HepG2 (cell line): ENCODE data around the gene B3GALNT2. TPM values are rescaled to one million over a fixed set of nuclear protein-coding genes. Genes with fewer than 3 reads are reported as not detected.

Source experiments
- ATAC-seq: fragments of 200-7000 bp; cut with Tn5 transposase; 3 replicates; pipeline ENCODE4 v1.9.1; 2020; ENCODE audit warnings: mild to moderate bottlenecking, moderate library complexity
- BruUV-seq: library from RNA; stranded (reverse); fragments of 400-500 nt; replicated peaks from 2 replicates; lab custom pipeline; 2021; lab: Mats Ljungman, UMichigan
- CTCF ChIA-PET: fragments of 300-600 bp; formaldehyde crosslinking; extraction: SDS; loops from one replicate; lab custom pipeline; 2021; ENCODE audit warnings: low total read pairs, inconsistent platforms, low intra/inter-chr PET ratio; lab: Yijun Ruan, JAX
- POLR2A ChIA-PET: fragments of 350-600 bp; sonication (Branson Sonifier 250); formaldehyde crosslinking; loops from one replicate; lab custom pipeline; 2020; ENCODE audit warnings: antibody characterized with exemption, inconsistent platforms; lab: Yijun Ruan, JAX
- DNase-seq: peaks from one replicate; pipeline ENCODE4 v3.0.0-alpha.2; 2015; ENCODE audit warnings: low spot score
- FAIRE-seq: peaks from 3 replicates; lab custom pipeline; 2011; peaks lifted over from hg19 to GRCh38; lab: Jason Lieb, UNC
- H2AFZ ChIP-seq: one replicate; pipeline ENCODE4 v1.6.1; 2011; ENCODE audit warnings: low read length, inconsistent platforms
- H3K27ac ChIP-seq: fragments of 300-600 bp; 3 replicates; pipeline ENCODE4 v1.8.0; 2011; ENCODE audit warnings: mixed run types, mild to moderate bottlenecking, mixed read lengths, low read length, inconsistent platforms; ENCODE audit not compliant: insufficient read depth; ENCODE audit errors: extremely low read length
- H3K27me3 ChIP-seq, 2 experiments: fragments of 200-600 bp in 1 of 2; 2 replicates in 1 of 2; 3 replicates in 1 of 2; pipeline versions ENCODE4 v1.6.0 to v1.8.0; 2011; ENCODE audit warnings: low read length in 2 of 2, mild to moderate bottlenecking in 2 of 2, moderate library complexity in 2 of 2, inconsistent platforms in 1 of 2; ENCODE audit not compliant: insufficient read depth in 2 of 2, control insufficient read depth in 1 of 2
- H3K36me3 ChIP-seq, 2 experiments: fragments of 200-600 bp in 1 of 2; replicated peaks in 1 of 2; 2 replicates in 1 of 2; 3 replicates in 1 of 2; pipeline versions ENCODE4 v1.5.1 to v1.8.0; 2011; ENCODE audit warnings: low read length in 2 of 2, inconsistent platforms in 1 of 2; ENCODE audit not compliant: insufficient read depth in 2 of 2, control insufficient read depth in 1 of 2
- H3K4me1 ChIP-seq: 2 replicates; pipeline ENCODE4 v1.5.1; 2012; ENCODE audit warnings: low read length, inconsistent platforms; ENCODE audit not compliant: insufficient read depth
- H3K4me2 ChIP-seq: 2 replicates; pipeline ENCODE4 v1.6.0; 2011; ENCODE audit warnings: low read depth, low read length, inconsistent platforms
- H3K4me3 ChIP-seq, 3 experiments: fragments of 200-600 bp in 1 of 3; sonication (generic), shearing (Covaris generic) in 1 of 3; replicated peaks in 1 of 3; 2 replicates each; pipeline ENCODE4 v1.5.1; 2011 to 2016; ENCODE audit warnings: low read length in 3 of 3, inconsistent platforms in 2 of 3, low read depth in 2 of 3, mild to moderate bottlenecking in 2 of 3, control low read depth in 1 of 3, mixed read lengths in 1 of 3; ENCODE audit not compliant: insufficient read depth in 1 of 3
- H3K79me2 ChIP-seq: one replicate; pipeline ENCODE4 v1.6.1; 2011; ENCODE audit warnings: low read length, inconsistent platforms; ENCODE audit not compliant: insufficient read depth
- H3K9ac ChIP-seq: 2 replicates; pipeline ENCODE4 v1.6.0; 2011; ENCODE audit warnings: mild to moderate bottlenecking, low read depth, low read length, inconsistent platforms; ENCODE audit not compliant: insufficient read depth
- H3K9me3 ChIP-seq: 2 replicates; pipeline ENCODE4 v1.5.1; 2012; ENCODE audit warnings: mild to moderate bottlenecking, low read length
- H4K20me1 ChIP-seq: 2 replicates; pipeline ENCODE4 v1.6.0; 2011; ENCODE audit warnings: inconsistent platforms, mild to moderate bottlenecking, low read length, moderate library complexity; ENCODE audit not compliant: insufficient read depth
- DNMT1 ChIP-seq: sonication (generic); formaldehyde crosslinking; IDR thresholded peaks from 2 replicates; pipeline ENCODE4 v1.5.1; 2020; ENCODE audit warnings: mild to moderate bottlenecking, missing genetic modification reagents
- HMG20B ChIP-seq: conservative IDR thresholded peaks from 2 replicates; pipeline ENCODE4 v1.6.1; 2016; ENCODE audit warnings: missing genetic modification reagents, missing compliant biosample characterization
- KAT2B ChIP-seq: fragments of 150-350 bp; IDR thresholded peaks from 2 replicates; pipeline ENCODE4 v1.6.1; 2014; ENCODE audit warnings: low read depth, low read length, borderline replicate concordance
- KDM3A ChIP-seq: IDR thresholded peaks from 2 replicates; pipeline ENCODE4 v1.6.1; 2018; ENCODE audit warnings: low read depth, missing compliant biosample characterization
- KMT2A ChIP-seq: sonication (generic); formaldehyde crosslinking; IDR thresholded peaks from 2 replicates; pipeline ENCODE4 v1.4.0; 2020; ENCODE audit warnings: missing genetic modification reagents
- PAXIP1 ChIP-seq: sonication (generic); formaldehyde crosslinking; conservative IDR thresholded peaks from 2 replicates; pipeline ENCODE4 v1.4.0; 2020; ENCODE audit warnings: mild to moderate bottlenecking, missing genetic modification reagents, moderate library complexity
- ZGPAT ChIP-seq: IDR thresholded peaks from 2 replicates; pipeline ENCODE4 v1.6.1; 2016; ENCODE audit warnings: mild to moderate bottlenecking
- ZNF460 ChIP-seq: sonication (generic); formaldehyde crosslinking; IDR thresholded peaks from 2 replicates; pipeline ENCODE4 v1.5.1; 2020; ENCODE audit warnings: missing genetic modification reagents, mild to moderate bottlenecking, borderline replicate concordance
- ZNF567 ChIP-seq: sonication (generic); formaldehyde crosslinking; IDR thresholded peaks from 2 replicates; pipeline ENCODE4 v1.8.1; 2023; ENCODE audit warnings: mild to moderate bottlenecking, missing genetic modification reagents, borderline replicate concordance
- ZNF619 ChIP-seq: sonication (generic); formaldehyde crosslinking; IDR thresholded peaks from 2 replicates; pipeline ENCODE4 v1.4.0; 2020; ENCODE audit warnings: mild to moderate bottlenecking, missing genetic modification reagents
- WGBS: methylation state at CpG from one replicate; pipeline ENCODE4 v1.1.6; 2017; ENCODE audit warnings: low lambda C conversion rate; 5-methylcytosine and 5-hydroxymethylcytosine counted together
- in situ Hi-C: cut with HindIII; loops from 2 replicates; pipeline ENCODE4 v1.10.0; 2017; ENCODE audit warnings: low pct_unique_long_range_greater_than_20kb; ENCODE audit not compliant: extremely low pct_ligation_motif_present
- intact Hi-C: fragments of 100-400 bp; cut with micrococcal nuclease; formaldehyde crosslinking; loops from one replicate; pipeline ENCODE4 v1.10.0; 2022; ENCODE audit not compliant: unreplicated experiment
- polyA plus RNA-seq, 8 experiments: library from polyadenylated mRNA; depleted of rRNA in 3 of 8; stranded (reverse) in 7 of 8; unstranded in 1 of 8; fragments of >200 nt; fragmentation: Illumina TruSeq in 4 of 8; extraction: Trizol in 4 of 8; gene quantifications; 2 replicates each; pipeline versions ENCODE4 v1.2.1 to v1.2.3, GENCODE V29; 2011 to 2016; ENCODE audit warnings: low read depth in 4 of 8, missing spikeins in 1 of 8, mixed read lengths in 1 of 8; ENCODE audit not compliant: insufficient read depth in 1 of 8
- total RNA-seq, 5 experiments: library from RNA; depleted of rRNA; stranded (reverse); fragments of >200 nt; fragmentation: Illumina TruSeq; extraction: Trizol; gene quantifications; 2 replicates each; pipeline ENCODE4 v1.2.3, GENCODE V29; 2016; ENCODE audit warnings: low read depth in 1 of 5

The B3GALNT2 gene
- total and polyA plus RNA-seq, 2 of the 13 experiments (the other 11 are each of a cell fraction or from before 2014, with no cell fraction given): 16.5 to 28.9 TPM

- H2AFZ ChIP-seq: no peak overlapping the region
- ATAC-seq (no peak), FAIRE-seq (no peak), DNase-seq (no peak)
- TF ChIP-seq ZNF460 (CRISPR knock-in tag) (no peak), KDM3A (CRISPR knock-in tag) (no peak), DNMT1 (CRISPR knock-in tag) (no peak), ZNF567 (CRISPR knock-in tag) (no peak), KAT2B (no peak), ZNF619 (CRISPR knock-in tag) (no peak), KMT2A (CRISPR knock-in tag) (no peak), ZGPAT (CRISPR knock-in tag) (no peak), PAXIP1 (CRISPR knock-in tag) (no peak), HMG20B (no peak)
- POLR2A ChIA-PET: no interaction called here
- BruUV-seq: no TSS peak
- CTCF ChIA-PET: no interaction called here
- H3K4me2 ChIP-seq: no peak overlapping the region
- no peak overlapping the region for H3K27ac ChIP-seq
- 96% methylated on average over 3 of the region's 3 CpGs for WGBS
- no peak overlapping the region for H3K4me3 ChIP-seq
- no peaks in the 10 kb centered on the region for H3K9me3 ChIP-seq
- intact Hi-C loops (no loop called here), in situ Hi-C loops (no loop called here)
- no peaks in the 10 kb centered on the region for H3K4me1 ChIP-seq
- H3K9ac ChIP-seq: no peak overlapping the region
- peaks cover 0 to 17% of the 10 kb centered on the region in 2 experiments; a peak in 2 of 5 replicates for H3K36me3 ChIP-seq
- H3K79me2 ChIP-seq: no peaks in the 10 kb centered on the region
- H3K27me3 ChIP-seq: no peaks in the 10 kb centered on the region
- H4K20me1 ChIP-seq: no peaks in the 10 kb centered on the region
These were observed 36.2 kb downstream of the B3GALNT2 start for GRCh38 chr1:235468004-235468403.
